ENCODE results near the gene LIX1L.

LIX1L gene

GRCh38 chr1:145963265-145964019 is 5.6 kb upstream of the LIX1L start:
- no peak for DNase-seq (ENCODE audit: low read depth)

- no peak for DNase-seq (ENCODE audit: low read depth)
Observed at GRCh38 chr1:145962157-145963102, 4.6 kb upstream of the LIX1L start.

- no peak for DNase-seq (ENCODE audit: low read depth)
Observed at GRCh38 chr1:145961425-145962156, 3.8 kb upstream of the LIX1L start.

- no peak for DNase-seq (ENCODE audit: low read depth)
Observed at GRCh38 chr1:145961109-145961424, 3.2 kb upstream of the LIX1L start.

GRCh38 chr1:145960468-145961108 is 2.8 kb upstream of the LIX1L start:
- DNase-seq (ENCODE audit: low read depth) = no peak

- DNase-seq (ENCODE audit: low read depth) = no peak
Observed at GRCh38 chr1:145959957-145960467, 2.2 kb upstream of the LIX1L start.

GRCh38 chr1:145959333-145959732 is 1.5 kb upstream of the LIX1L start:
- DNase-seq (ENCODE audit: low read depth) = no peak

GRCh38 chr1:145958734-145959133 is 917 bp upstream of the LIX1L start:
- DNase-seq (ENCODE audit: low read depth) = no peak

GRCh38 chr1:145956781-145957442 is 905 bp downstream of the LIX1L start:
- DNase-seq (ENCODE audit: low read depth) = no peak

- DNase-seq (ENCODE audit: low read depth) = no peak
Observed at GRCh38 chr1:145956361-145956760, 1.5 kb downstream of the LIX1L start.

- no peak for DNase-seq (ENCODE audit: low read depth)
Observed at GRCh38 chr1:145955436-145955835, 2.4 kb downstream of the LIX1L start.

GRCh38 chr1:145953861-145954260 is 4.0 kb downstream of the LIX1L start:
- no peak for DNase-seq (ENCODE audit: low read depth)

- no peak for DNase-seq (ENCODE audit: low read depth)
Observed at GRCh38 chr1:145952903-145953302, 4.9 kb downstream of the LIX1L start.

- DNase-seq (ENCODE audit: low read depth) = no peak
Observed at GRCh38 chr1:145951526-145951925, 6.3 kb downstream of the LIX1L start.

- no peak for DNase-seq (ENCODE audit: low read depth)
Observed at GRCh38 chr1:145949219-145949618, 8.6 kb downstream of the LIX1L start.

- no peak for DNase-seq (ENCODE audit: low read depth)
Observed at GRCh38 chr1:145947551-145947950, 10.3 kb downstream of the LIX1L start.

- no peak for DNase-seq (ENCODE audit: low read depth)
Observed at GRCh38 chr1:145946477-145946986, 11.3 kb downstream of the LIX1L start.

- DNase-seq (ENCODE audit: low read depth) = no peak
Observed at GRCh38 chr1:145944532-145944931, 13.3 kb downstream of the LIX1L start.

- no peak for DNase-seq (ENCODE audit: low read depth)
Observed at GRCh38 chr1:145942871-145943270, 14.9 kb downstream of the LIX1L start.

GRCh38 chr1:145942405-145942804 is 15.4 kb downstream of the LIX1L start:
- no peak for DNase-seq (ENCODE audit: low read depth)

GRCh38 chr1:145937436-145937835 is 20.4 kb downstream of the LIX1L start:
- no peak for DNase-seq (ENCODE audit: low read depth)

Measured in activated gamma-delta T cell treated with anti-CD3 and anti-CD28 coated beads, Interleukin-2, amount 50 U/mL, for 16 hours (primary cell).